Measurements from ENCODE around the gene SMAD7.

GRCh38 chr18:48945953-48946217 is 4.9 kb downstream of the SMAD7 start:
- TF ChIP-seq CTCF (IDR thresholded peaks at IDR 0.05) (no peak), POLR2A (IDR thresholded peaks at IDR 0.05) (no peak)

All from body of pancreas (tissue), 4 donors.